PFSK-1 (cell line): ENCODE data around the gene CYSTM1.

ENCODE experiments used
- FOXP2 ChIP-seq: optimal IDR thresholded peaks from 2 replicates; pipeline ENCODE3; 2011; ENCODE audit warnings: borderline replicate concordance, control low read depth, inconsistent platforms; ENCODE audit not compliant: insufficient read depth; ENCODE audit errors: extremely low read length, extremely low read depth
- POLR2AphosphoS5 ChIP-seq: IDR thresholded peaks from 2 replicates; pipeline ENCODE4 v1.6.1; 2012; ENCODE audit warnings: low read depth, mild to moderate bottlenecking, control low read depth, low read length, moderate library complexity
- SIN3A ChIP-seq: IDR thresholded peaks from 2 replicates; pipeline ENCODE4 v1.6.1; 2012; ENCODE audit warnings: mild to moderate bottlenecking, low read length, moderate library complexity, borderline replicate concordance; ENCODE audit not compliant: insufficient read depth
- TAF1 ChIP-seq: IDR thresholded peaks from 2 replicates; pipeline ENCODE4 v1.6.1; 2012; ENCODE audit warnings: low read length, control low read depth, borderline replicate concordance; ENCODE audit not compliant: insufficient read depth
- TF ChIP-seq, protein P1 (sequence below), 2 experiments: IDR thresholded peaks; 2 replicates each; pipeline versions ENCODE4 v1.6.1 to v1.8.0; 2011 to 2012; ENCODE audit warnings: low read depth in 2 of 2, low read length in 2 of 2, control low read depth in 1 of 2, inconsistent platforms in 1 of 2, mild to moderate bottlenecking in 1 of 2, moderate library complexity in 1 of 2; ENCODE audit not compliant: insufficient read depth in 1 of 2

The CYSTM1 gene

DNA sequence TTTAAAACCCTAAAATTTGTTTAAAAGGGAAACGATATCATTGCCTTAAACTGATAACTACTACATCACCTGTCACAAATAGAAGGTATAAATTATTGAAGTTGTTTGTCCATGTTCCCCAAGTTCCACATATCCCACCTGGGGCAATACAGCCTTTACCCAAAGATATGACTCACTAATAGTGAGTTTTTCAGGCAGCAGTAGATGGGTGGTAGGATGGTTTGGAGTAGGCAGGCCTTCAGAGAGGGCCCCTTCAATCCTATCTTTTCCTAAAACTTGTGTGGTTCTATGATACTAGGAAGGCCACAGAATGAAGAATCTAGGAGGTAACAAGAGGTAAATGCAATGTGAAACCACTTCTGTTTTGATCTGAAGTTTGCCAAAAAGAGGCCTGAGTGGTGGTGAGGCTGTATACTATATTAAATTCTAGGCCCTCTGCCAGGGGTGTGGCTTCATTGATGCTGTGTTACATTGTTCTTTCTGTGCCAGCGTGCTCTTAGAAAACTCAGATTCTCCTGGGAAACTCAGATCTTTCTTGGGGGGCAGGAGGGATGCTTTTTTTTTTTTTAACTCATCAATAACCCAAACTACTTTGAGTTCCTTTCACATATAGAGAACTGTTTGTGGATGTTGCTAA lies 7.2 kb downstream of the CYSTM1 start:
- TF ChIP-seq SIN3A (no peak), TAF1 (no peak), POLR2AphosphoS5 (no peak), FOXP2 (no peak)
- TF ChIP-seq, protein P1, sequence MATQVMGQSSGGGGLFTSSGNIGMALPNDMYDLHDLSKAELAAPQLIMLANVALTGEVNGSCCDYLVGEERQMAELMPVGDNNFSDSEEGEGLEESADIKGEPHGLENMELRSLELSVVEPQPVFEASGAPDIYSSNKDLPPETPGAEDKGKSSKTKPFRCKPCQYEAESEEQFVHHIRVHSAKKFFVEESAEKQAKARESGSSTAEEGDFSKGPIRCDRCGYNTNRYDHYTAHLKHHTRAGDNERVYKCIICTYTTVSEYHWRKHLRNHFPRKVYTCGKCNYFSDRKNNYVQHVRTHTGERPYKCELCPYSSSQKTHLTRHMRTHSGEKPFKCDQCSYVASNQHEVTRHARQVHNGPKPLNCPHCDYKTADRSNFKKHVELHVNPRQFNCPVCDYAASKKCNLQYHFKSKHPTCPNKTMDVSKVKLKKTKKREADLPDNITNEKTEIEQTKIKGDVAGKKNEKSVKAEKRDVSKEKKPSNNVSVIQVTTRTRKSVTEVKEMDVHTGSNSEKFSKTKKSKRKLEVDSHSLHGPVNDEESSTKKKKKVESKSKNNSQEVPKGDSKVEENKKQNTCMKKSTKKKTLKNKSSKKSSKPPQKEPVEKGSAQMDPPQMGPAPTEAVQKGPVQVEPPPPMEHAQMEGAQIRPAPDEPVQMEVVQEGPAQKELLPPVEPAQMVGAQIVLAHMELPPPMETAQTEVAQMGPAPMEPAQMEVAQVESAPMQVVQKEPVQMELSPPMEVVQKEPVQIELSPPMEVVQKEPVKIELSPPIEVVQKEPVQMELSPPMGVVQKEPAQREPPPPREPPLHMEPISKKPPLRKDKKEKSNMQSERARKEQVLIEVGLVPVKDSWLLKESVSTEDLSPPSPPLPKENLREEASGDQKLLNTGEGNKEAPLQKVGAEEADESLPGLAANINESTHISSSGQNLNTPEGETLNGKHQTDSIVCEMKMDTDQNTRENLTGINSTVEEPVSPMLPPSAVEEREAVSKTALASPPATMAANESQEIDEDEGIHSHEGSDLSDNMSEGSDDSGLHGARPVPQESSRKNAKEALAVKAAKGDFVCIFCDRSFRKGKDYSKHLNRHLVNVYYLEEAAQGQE (IDR thresholded peaks at IDR 0.05; ENCODE audit: insufficient read depth in 1 of 2, low read depth in 2 of 2, low read length in 2 of 2), result no peak

DNA sequence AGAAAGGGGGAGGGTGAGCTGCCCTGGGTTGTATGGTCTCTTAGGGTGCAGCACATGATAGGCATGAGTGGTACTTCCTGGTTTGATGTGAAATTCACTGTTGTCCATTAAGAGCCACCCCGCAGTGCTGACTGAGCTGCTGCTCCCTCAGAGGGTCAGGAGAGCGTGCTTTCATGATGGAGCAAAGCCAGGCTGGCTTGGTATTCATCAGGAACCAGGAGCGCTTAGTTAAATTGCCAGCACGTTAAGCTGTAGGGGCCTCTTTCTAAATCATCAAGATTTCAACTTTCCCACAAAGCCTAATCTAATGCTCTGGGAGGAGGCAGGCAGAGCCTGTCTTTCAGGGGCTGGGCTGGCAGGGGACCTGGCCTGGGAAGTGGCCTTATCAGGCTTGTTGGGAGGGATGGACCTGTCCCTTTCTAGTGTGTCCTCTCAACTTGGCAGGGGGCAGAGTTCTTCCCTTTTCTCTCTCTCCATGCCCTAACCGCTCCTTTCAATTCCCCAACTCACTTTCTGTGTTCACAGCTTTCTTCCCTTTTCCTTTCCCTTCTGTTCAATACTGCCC lies 7.9 kb downstream of the CYSTM1 start:
- no peak for TF ChIP-seq POLR2AphosphoS5
- TF ChIP-seq TAF1, result no peak
- TF ChIP-seq SIN3A, result no peak
- no peak for TF ChIP-seq FOXP2
- TF ChIP-seq, protein P1 (IDR thresholded peaks at IDR 0.05; ENCODE audit: insufficient read depth in 1 of 2, low read depth in 2 of 2, low read length in 2 of 2), result no peak

DNA sequence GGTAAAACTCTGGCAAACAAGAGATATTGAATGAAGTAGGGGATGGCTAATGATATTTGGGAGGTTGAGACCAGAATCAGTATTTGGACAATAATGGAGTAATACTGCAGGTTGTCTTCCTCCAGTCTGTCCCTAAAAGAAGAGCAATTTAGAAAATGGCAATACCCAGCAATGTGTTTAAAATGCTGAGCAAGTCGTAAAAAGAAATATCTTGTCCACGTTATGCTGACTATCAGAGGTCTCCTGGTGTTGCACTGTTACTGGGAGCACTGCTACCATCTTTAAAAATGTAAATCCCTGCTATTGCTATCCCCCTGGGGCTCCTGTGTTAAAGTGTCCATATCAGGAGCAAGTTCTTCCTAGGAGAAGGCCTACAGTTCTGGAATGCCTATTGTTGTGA lies 10.4 kb downstream of the CYSTM1 start:
- TF ChIP-seq POLR2AphosphoS5 (no peak), SIN3A (no peak), FOXP2 (no peak), TAF1 (no peak)
- TF ChIP-seq, protein P1 (IDR thresholded peaks at IDR 0.05; ENCODE audit: insufficient read depth in 1 of 2, low read depth in 2 of 2, low read length in 2 of 2), result no peak

DNA sequence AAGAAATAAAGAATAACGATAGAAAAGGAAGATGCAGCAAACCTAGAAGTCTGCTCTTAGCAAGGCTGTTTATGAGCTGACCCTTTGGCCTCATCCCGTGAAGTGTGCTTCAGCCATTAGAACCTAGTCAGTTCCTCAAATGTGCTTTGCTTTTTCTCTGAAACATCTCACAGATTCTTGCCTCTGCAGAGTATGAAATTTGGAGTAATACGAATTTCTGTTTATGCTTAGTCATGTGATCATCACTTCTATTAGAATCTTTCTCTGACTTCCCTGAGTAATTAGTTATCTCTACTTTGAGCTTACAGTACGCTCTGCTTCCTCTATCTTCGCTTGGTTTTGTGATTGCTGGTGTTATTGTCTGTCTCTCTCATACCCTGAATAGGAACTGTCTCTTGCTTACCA lies 11.3 kb downstream of the CYSTM1 start:
- TF ChIP-seq, protein P1 (IDR thresholded peaks at IDR 0.05; ENCODE audit: insufficient read depth in 1 of 2, low read depth in 2 of 2, low read length in 2 of 2), result no peak
- TF ChIP-seq POLR2AphosphoS5 (no peak), FOXP2 (no peak), TAF1 (no peak), SIN3A (no peak)
